D721Med (cell line): ENCODE results near the gene KRTAP4-11.
"Not testable (repeated sequence)": the region's sequence is repeated elsewhere in the genome, so short reads cannot be mapped to it uniquely, and the experiment has no call there.

ENCODE experiments used
- DNase-seq: peaks from one replicate; pipeline ENCODE4 v3.0.0; 2011; ENCODE audit warnings: low spot score; ENCODE audit not compliant: insufficient read length
- FAIRE-seq: peaks from 2 replicates; lab custom pipeline; 2011; peaks lifted over from hg19 to GRCh38; lab: Jason Lieb, UNC
- TF ChIP-seq, protein P1 (sequence below): IDR thresholded peaks from 2 replicates; pipeline ENCODE4 v1.5.1; 2012; ENCODE audit warnings: mild to moderate bottlenecking, control low read depth; ENCODE audit not compliant: insufficient read depth; ENCODE audit errors: missing control alignments

KRTAP4-11 gene

DNA sequence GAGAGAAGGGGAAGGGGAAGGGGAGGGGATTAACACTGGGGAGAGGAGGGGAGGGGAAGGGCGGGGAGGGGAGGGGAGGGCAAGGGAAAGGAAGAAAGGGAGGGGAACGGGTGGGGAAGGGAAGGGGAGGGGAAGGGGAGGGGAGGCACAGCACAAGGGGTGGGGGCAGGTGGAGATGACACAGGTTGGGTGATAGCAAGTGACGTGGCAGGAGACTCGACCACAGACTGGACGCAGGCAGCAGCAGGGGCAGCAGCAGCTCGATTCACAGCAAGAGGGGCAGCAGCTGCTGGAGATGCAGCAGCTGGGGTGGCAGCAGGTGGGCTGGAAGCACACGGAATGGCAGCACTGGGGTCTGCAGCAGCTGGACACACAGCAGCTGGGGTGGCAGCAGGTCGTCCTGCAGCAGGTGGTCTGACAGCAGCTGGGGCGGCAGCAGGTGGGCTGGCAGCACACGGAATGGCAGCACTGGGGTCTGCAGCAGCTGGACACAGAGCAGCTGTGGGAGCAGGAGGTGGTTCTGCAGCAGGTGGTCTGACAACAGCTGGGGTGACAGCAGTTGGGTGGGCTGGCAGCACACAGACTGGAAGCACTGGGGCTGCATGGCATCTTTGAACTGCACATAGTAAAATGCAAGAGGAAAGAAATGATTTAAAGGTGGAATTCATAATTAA, 16.4 kb downstream of the KRTAP4-11 start, which contains the start of gene KRTAP4-16:
Gene KRTAP4-16 (minus strand): TSS at position 624 of the 674 bp plus-strand sequence. CDS start 0 bp downstream, at position 624.
- TF ChIP-seq, protein P1, sequence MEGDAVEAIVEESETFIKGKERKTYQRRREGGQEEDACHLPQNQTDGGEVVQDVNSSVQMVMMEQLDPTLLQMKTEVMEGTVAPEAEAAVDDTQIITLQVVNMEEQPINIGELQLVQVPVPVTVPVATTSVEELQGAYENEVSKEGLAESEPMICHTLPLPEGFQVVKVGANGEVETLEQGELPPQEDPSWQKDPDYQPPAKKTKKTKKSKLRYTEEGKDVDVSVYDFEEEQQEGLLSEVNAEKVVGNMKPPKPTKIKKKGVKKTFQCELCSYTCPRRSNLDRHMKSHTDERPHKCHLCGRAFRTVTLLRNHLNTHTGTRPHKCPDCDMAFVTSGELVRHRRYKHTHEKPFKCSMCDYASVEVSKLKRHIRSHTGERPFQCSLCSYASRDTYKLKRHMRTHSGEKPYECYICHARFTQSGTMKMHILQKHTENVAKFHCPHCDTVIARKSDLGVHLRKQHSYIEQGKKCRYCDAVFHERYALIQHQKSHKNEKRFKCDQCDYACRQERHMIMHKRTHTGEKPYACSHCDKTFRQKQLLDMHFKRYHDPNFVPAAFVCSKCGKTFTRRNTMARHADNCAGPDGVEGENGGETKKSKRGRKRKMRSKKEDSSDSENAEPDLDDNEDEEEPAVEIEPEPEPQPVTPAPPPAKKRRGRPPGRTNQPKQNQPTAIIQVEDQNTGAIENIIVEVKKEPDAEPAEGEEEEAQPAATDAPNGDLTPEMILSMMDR, result no peak
- no peak for DNase-seq
- FAIRE-seq, result no peak

- FAIRE-seq, DNase-seq: not testable (repeated sequence)
Observed at GRCh38 chr17:41099682-41100480, 18.3 kb downstream of the KRTAP4-11 start.

DNA sequence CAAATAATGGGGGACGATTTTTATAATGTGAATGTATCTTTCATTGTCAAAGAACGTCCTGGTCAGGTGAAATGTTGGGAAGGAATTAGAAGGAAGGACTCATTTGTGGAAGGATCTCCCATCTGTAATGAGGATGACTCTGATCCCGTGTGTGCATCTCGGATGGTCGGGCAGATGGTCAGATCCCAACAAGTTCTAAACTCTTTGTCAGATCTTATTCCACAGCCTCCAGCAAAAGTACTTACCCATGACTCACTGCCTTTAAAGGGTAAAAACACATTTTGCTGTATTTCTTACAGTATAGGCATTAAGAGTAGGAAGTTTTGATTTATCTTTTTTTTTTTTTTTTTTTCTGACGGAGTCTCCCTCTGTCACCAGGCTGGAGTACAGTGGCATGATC, 19.7 kb downstream of the KRTAP4-11 start:
- FAIRE-seq (no peak), DNase-seq (no peak)

DNA sequence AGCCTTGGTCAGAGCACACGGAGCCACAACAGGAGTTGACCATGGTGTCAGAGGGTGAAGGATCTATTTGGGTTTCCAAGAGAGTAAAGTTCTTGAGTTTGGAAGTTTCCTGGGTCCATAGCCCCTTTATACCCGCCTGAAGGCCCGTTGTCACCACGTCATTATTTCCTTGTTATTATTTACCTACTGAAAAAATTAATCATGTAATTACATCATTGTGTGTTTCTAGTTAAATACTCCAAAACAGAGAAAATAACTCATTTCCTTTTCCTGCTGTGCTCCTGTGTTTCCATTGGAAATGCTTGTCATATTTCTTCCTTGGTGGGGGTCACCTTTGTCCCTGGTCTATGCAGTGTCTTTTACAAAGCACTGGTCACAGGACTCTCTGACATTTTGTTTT, 20.1 kb downstream of the KRTAP4-11 start, which contains the start of gene KRTAP4-8:
Gene KRTAP4-8 (minus strand): TSS at position 101 of the 400 bp plus-strand sequence. CDS start 58 bp downstream, at position 43.
- no peak for FAIRE-seq
- TF ChIP-seq, protein P1, result no peak
- DNase-seq, result no peak

More for the DNA sequence above, 19.7 kb downstream of the KRTAP4-11 start:
- TF ChIP-seq, protein P1, result no peak

DNA sequence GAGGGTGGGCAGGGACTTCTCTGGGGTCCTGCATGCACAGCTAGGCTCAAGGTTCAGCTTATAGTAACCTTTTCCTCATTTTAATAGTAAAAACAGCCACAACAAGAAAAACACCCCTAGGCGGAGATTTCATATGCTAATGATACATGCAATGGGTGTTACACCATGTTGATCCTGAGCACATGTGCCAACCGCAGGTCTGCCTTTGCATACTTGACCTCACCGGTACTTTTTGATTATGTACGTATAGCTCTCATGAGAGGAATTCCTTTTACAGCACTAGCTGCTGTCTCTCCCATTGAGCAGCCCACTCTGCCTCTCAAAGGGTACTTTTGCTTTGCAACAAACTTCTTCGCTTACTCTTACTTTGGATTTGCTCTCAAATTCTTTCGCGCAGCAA, 22.1 kb downstream of the KRTAP4-11 start:
- TF ChIP-seq, protein P1, result no peak
- FAIRE-seq, result no peak
- DNase-seq, result no peak

GRCh38 chr17:41088760-41089352, 29.3 kb downstream of the KRTAP4-11 start:
- DNase-seq, FAIRE-seq: not testable (repeated sequence)

- DNase-seq, FAIRE-seq: not testable (repeated sequence)
Observed at GRCh38 chr17:41084100-41084856, 33.9 kb downstream of the KRTAP4-11 start, which contains the start of gene KRTAP4-7. Gene KRTAP4-7 (plus strand): TSS chr17:41084150. CDS start chr17:41084207, 57 bp downstream.

DNA sequence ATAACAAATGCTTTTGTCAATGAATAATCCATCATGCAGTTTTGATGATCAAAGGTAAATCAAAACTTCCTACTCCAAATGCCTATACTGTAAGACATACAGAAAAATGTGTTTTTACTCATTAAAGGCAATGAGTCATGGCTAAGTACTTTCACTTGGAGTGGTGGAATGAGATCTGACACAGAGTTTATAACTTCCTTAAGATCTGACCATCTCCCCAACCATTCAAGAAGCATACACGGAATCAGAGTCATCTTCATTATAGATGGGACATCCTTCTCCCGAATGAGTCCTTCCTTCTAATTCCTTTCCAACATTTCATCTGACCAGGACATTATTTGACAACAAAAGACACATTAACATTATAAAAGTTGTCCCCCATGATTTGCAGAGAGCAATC, 34.7 kb downstream of the KRTAP4-11 start:
- not testable (repeated sequence) for FAIRE-seq, DNase-seq
